Measurements from ENCODE around the gene PLET1. TPM values are rescaled to one million over a fixed set of nuclear protein-coding genes. Genes with fewer than 3 reads are reported as not detected.

The PLET1 gene
- total RNA-seq, 1 donor, result not detected

DNA sequence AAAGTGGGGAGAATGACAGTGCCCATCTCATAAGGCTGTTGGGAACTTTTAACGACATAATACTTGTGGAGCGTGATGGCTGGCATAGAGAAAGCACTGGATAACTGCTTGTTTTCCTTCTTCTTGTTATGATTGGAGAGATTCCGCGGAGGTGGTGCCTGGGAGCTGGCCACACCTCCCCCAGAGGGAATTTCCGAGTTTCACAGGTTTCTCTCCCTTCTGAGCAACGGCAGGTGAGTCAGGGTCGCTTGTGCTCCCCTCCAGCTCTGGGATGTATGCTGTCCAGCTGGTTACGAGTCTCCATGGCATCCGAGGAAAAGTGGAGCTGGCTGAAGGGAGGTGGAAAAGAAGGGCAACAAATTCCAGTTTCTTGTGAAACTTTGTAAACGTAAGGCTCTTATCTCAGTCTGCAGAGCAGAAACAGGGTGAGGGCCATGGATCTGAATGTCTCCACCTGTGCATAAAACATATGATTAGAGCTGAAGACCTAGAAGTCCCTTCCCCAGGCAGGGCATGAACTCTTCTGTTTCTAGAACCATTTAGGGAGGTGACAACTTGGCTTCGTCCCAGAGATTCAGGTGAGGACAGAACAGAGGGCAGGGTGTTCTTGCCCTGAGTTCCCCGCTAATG, 10.0 kb upstream of the PLET1 start:
- H3K27me3 ChIP-seq (ENCODE audit: insufficient read depth, low read length), result no peaks in the 10 kb centered on the region
- H3K4me1 ChIP-seq (ENCODE audit: insufficient read depth, low read length), result no peaks in the 10 kb centered on the region
- no peaks in the 10 kb centered on the region for H3K9me3 ChIP-seq (ENCODE audit: low read depth, low read length)
- H3K4me3 ChIP-seq (ENCODE audit: low read length), result no peak overlapping the region

DNA sequence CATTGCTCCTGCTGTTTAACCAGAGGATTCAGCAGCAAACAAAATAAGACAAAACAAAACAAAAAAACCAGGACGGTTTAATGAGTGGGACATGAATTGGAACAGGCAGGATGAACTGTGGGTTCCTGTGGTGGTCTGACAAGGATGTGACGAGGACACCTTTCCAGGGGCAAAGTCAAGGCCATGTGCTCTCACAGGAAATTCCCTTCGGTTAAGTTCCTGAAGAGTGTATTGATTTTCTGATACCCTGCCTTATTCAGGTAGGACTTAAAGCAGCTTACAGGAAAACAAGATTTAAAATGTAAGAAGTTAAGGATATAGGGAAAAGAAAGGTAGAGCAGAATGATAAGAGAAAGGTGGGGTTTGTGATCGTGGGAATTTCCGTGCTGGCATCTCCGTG, 8.5 kb upstream of the PLET1 start:
- Histone ChIP-seq H3K9me3 (ENCODE audit: low read depth, low read length) (no peaks in the 10 kb centered on the region), H3K27me3 (ENCODE audit: insufficient read depth, low read length) (no peaks in the 10 kb centered on the region), H3K4me3 (ENCODE audit: low read length) (no peak overlapping the region), H3K4me1 (ENCODE audit: insufficient read depth, low read length) (no peaks in the 10 kb centered on the region)

- no peaks in the 10 kb centered on the region for H3K4me1 ChIP-seq (ENCODE audit: insufficient read depth, low read length)
- H3K9me3 ChIP-seq (ENCODE audit: low read depth, low read length), result no peaks in the 10 kb centered on the region
- no peak overlapping the region for H3K4me3 ChIP-seq (ENCODE audit: low read length)
- no peaks in the 10 kb centered on the region for H3K27me3 ChIP-seq (ENCODE audit: insufficient read depth, low read length)
Observed at GRCh38 chr11:112268406-112268805, 7.7 kb upstream of the PLET1 start.

GRCh38 chr11:112267188-112267591, 6.5 kb upstream of the PLET1 start:
- H3K4me1 ChIP-seq (ENCODE audit: insufficient read depth, low read length), result no peaks in the 10 kb centered on the region
- H3K4me3 ChIP-seq (ENCODE audit: low read length), result no peak overlapping the region
- H3K9me3 ChIP-seq (ENCODE audit: low read depth, low read length), result no peaks in the 10 kb centered on the region
- no peaks in the 10 kb centered on the region for H3K27me3 ChIP-seq (ENCODE audit: insufficient read depth, low read length)

- H3K9me3 ChIP-seq (ENCODE audit: low read depth, low read length), result no peaks in the 10 kb centered on the region
- no peaks in the 10 kb centered on the region for H3K27me3 ChIP-seq (ENCODE audit: insufficient read depth, low read length)
- H3K4me1 ChIP-seq (ENCODE audit: insufficient read depth, low read length), result no peaks in the 10 kb centered on the region
- H3K4me3 ChIP-seq (ENCODE audit: low read length), result no peak overlapping the region
Observed at GRCh38 chr11:112266410-112266778, 5.7 kb upstream of the PLET1 start.

GRCh38 chr11:112265659-112266409, 5.2 kb upstream of the PLET1 start:
- H3K27me3 ChIP-seq (ENCODE audit: insufficient read depth, low read length), result no peaks in the 10 kb centered on the region
- H3K4me1 ChIP-seq (ENCODE audit: insufficient read depth, low read length), result no peaks in the 10 kb centered on the region
- no peaks in the 10 kb centered on the region for H3K9me3 ChIP-seq (ENCODE audit: low read depth, low read length)
- no peak overlapping the region for H3K4me3 ChIP-seq (ENCODE audit: low read length)

DNA sequence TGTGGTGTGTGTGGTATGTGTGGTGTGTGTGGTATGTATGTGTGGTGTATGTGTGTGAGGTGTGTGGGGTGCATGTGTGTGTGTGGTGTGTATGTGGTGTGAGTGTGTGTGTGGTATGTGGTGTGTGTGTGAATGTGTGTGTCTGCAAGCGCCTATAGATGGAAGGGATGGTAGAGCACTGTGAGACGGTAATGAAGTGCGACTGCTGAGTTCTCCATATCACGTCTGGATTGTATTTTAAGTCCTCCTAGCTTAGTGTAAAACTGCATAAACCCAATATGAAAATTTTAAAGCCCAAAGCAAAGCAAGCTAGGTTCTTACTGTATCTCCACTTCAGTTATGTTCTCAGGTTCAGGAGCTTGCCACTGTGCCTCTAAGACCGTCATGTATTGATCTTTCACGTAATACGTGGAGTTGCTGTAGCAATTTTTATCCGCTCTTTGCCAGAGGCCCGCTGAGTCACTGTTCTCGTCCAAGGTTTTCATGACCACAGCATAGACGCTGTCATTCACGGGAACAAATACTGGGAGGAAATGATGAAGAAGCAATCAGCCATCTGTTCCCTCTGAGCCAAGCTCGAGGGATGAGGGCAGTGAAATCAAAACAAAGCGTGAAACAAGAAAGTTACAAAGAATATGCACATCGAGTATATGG, 5.5 kb downstream of the PLET1 start:
- no peaks in the 10 kb centered on the region for H3K27me3 ChIP-seq (ENCODE audit: insufficient read depth, low read length)
- no peak overlapping the region for H3K4me3 ChIP-seq (ENCODE audit: low read length)
- H3K4me1 ChIP-seq (ENCODE audit: insufficient read depth, low read length), result no peaks in the 10 kb centered on the region
- H3K9me3 ChIP-seq (ENCODE audit: low read depth, low read length), result no peaks in the 10 kb centered on the region

GRCh38 chr11:112253605-112254242, 6.9 kb downstream of the PLET1 start:
- Histone ChIP-seq H3K9me3 (ENCODE audit: low read depth, low read length) (no peaks in the 10 kb centered on the region), H3K27me3 (ENCODE audit: insufficient read depth, low read length) (no peaks in the 10 kb centered on the region), H3K4me1 (ENCODE audit: insufficient read depth, low read length) (no peaks in the 10 kb centered on the region), H3K4me3 (ENCODE audit: low read length) (no peak overlapping the region)

- no peaks in the 10 kb centered on the region for H3K9me3 ChIP-seq (ENCODE audit: low read depth, low read length)
- no peaks in the 10 kb centered on the region for H3K27me3 ChIP-seq (ENCODE audit: insufficient read depth, low read length)
- no peaks in the 10 kb centered on the region for H3K4me1 ChIP-seq (ENCODE audit: insufficient read depth, low read length)
- no peak overlapping the region for H3K4me3 ChIP-seq (ENCODE audit: low read length)
Observed at GRCh38 chr11:112249871-112250610, 10.6 kb downstream of the PLET1 start.

DNA sequence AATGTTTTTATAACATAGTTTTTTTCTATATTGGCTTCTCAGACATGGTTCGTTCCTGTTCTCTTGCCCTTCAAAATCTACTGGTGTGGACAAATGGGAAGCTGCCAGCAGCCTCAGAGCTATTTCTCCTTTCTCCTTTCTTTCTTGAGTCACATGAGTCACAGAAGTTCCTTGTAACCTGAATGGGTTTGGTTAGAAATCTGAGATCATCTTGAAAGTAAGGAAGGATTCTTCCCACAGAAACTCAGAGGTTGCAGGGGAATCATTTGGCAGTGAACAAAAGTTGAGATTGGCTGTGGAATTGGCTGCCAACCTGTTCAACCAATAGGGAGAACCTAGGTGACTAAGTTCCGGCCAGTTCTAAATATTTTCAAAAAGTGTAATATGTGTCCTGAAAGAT, 12.5 kb downstream of the PLET1 start:
- Histone ChIP-seq H3K9me3 (ENCODE audit: low read depth, low read length) (no peaks in the 10 kb centered on the region), H3K27me3 (ENCODE audit: insufficient read depth, low read length) (no peaks in the 10 kb centered on the region), H3K4me1 (ENCODE audit: insufficient read depth, low read length) (no peaks in the 10 kb centered on the region), H3K4me3 (ENCODE audit: low read length) (no peak overlapping the region)

DNA sequence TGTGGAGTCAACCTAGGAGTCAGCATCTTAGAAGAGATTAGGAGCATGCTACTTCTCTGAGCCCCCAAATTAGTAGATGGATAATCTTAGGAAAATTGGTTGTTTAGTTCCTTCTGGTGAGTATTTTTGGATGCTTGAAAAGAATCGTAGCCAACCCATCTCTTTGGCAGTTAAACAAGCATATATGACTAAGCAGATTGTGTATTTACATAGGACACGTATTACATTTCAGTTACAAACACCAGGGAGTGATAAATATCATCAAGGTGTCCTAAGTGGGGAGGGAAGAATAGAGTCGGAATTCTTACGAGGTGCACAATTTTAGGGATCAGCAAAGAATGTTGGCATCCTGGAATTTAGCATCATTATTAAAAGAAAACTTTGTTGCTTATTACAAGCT, 13.5 kb downstream of the PLET1 start:
- Histone ChIP-seq H3K9me3 (ENCODE audit: low read depth, low read length) (no peaks in the 10 kb centered on the region), H3K4me3 (ENCODE audit: low read length) (no peak overlapping the region), H3K4me1 (ENCODE audit: insufficient read depth, low read length) (no peaks in the 10 kb centered on the region), H3K27me3 (ENCODE audit: insufficient read depth, low read length) (no peaks in the 10 kb centered on the region)

GRCh38 chr11:112241486-112241885, 19.2 kb downstream of the PLET1 start:
- Histone ChIP-seq H3K27me3 (ENCODE audit: insufficient read depth, low read length) (no peaks in the 10 kb centered on the region), H3K4me1 (ENCODE audit: insufficient read depth, low read length) (no peaks in the 10 kb centered on the region), H3K4me3 (ENCODE audit: low read length) (no peak overlapping the region), H3K9me3 (ENCODE audit: low read depth, low read length) (no peaks in the 10 kb centered on the region)

- H3K4me1 ChIP-seq (ENCODE audit: insufficient read depth, low read length), result no peaks in the 10 kb centered on the region
- H3K4me3 ChIP-seq (ENCODE audit: low read length), result no peak overlapping the region
- no peaks in the 10 kb centered on the region for H3K27me3 ChIP-seq (ENCODE audit: insufficient read depth, low read length)
- H3K9me3 ChIP-seq (ENCODE audit: low read depth, low read length), result no peaks in the 10 kb centered on the region
Observed at GRCh38 chr11:112238041-112238440, 22.6 kb downstream of the PLET1 start.

DNA sequence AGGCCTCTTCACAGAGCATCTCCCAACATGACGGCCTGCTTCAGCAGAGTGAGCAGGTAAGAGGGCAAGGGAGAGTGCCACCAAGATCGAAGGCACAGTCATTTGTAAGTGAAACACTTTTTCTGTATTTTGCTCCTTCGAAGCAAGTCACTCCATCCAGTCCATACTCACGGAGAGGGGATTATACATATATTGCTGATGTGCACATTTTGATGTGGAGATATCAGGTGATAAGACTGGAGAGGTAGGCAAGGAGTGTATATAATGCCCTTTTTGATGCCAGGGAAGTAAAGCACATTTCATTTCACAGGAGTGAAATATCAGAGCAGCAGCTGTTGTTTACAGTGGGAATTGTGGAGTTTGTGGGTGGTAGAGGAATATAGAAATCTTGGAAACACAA, 23.2 kb downstream of the PLET1 start:
- Histone ChIP-seq H3K27me3 (ENCODE audit: insufficient read depth, low read length) (no peaks in the 10 kb centered on the region), H3K4me1 (ENCODE audit: insufficient read depth, low read length) (no peaks in the 10 kb centered on the region), H3K9me3 (ENCODE audit: low read depth, low read length) (no peaks in the 10 kb centered on the region), H3K4me3 (ENCODE audit: low read length) (no peak overlapping the region)
